NCI-H128 (cell line): ENCODE data around the gene HDAC7.

ENCODE experiments used
- DNase-seq: peaks from one replicate; lab custom pipeline; 2025; ENCODE audit not compliant: unreplicated experiment; lab: John Stamatoyannopoulos, UW

HDAC7 gene

DNA sequence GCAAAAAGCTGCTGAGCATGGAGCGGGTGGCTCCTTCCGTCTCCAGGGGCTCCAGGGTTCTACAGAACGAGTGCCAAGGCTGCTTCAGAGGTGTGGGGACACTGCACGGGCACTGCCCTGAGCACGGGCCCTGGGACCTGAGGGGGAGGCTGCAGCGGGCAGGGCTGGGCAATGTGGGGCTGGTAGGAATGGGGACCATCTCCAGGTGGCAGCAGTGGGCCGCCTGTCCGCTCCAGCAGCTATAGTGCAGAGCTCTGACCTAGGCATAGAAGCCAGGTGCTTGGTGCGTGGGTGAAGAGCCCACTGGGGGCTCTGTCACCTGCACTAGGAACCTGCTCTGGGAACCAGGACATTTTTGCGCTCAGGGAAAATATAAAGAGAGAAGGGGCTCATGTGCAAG, 22.3 kb downstream of the HDAC7 start:
- DNase-seq = no peak

- no peak for DNase-seq
These were observed 23.8 kb downstream of the HDAC7 start for GRCh38 chr12:47795814-47796411.

DNA sequence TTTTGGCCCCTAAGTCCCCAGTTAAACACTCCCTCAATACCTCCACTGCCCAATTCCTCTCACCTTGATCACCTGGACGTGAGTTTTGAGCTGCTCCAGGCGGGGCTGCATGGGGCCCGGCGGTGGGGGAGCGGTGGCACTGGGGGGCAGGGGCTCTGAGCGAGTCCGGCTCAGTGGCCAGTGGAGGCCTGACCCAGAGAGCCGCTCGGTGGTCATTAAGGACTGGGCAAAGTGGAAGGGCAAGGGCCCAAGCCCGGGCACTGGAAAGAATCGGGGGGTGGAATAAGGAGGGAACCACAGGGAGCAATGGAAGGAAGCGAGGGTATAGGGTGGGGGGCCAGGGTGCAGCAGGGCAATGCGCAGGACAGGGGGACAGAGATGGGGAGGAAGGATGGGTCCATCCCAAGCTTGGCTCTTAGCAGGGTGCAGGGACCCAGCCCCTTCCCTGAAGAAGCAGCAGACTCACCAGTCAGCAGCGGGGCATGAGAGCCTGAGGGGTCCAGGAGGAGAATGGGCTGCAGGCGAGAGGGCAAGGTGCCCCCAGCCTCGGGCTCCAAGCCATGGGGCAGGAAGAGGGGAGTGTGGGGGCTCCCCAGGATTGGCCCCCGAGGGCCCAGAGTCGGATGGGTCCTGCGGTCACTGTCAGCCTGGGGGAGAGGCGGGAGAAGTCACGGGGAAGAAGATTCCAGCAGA, 24.4 kb downstream of the HDAC7 start:
- DNase-seq = no peak

- no peak for DNase-seq
These were observed 25.0 kb downstream of the HDAC7 start for GRCh38 chr12:47794679-47795078.

- DNase-seq = no peak
These were observed 26.6 kb downstream of the HDAC7 start for GRCh38 chr12:47793015-47793681.

- DNase-seq = no peak
These were observed 27.8 kb downstream of the HDAC7 start for GRCh38 chr12:47791874-47792273.

- DNase-seq = no peak
These were observed 28.4 kb downstream of the HDAC7 start for GRCh38 chr12:47791351-47791746.

GRCh38 chr12:47790676-47791350, 28.9 kb downstream of the HDAC7 start:
- no peak for DNase-seq

GRCh38 chr12:47789712-47790489, 29.8 kb downstream of the HDAC7 start:
- DNase-seq = no peak

DNA sequence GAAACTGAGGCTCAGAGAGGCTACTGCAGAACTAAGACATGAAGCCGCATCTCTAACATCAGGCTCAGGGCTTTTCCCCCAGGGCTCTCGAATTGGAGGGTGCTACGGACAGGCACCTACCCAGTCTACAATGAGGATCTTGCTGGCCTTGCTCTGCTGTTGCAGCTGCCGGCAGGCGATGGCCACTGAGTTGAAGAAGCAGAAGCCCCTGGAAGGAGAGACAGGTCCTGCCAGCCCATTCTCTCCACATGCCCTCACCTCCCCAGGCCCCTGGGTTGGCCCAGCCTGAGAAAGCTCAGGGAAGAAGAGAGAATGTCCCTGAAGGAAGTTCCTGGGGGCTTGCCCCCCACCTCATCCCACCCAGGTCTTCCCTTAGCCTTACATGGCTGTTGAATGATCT, 30.6 kb downstream of the HDAC7 start:
- DNase-seq = no peak

GRCh38 chr12:47787596-47788319, 31.9 kb downstream of the HDAC7 start:
- DNase-seq = no peak

DNA sequence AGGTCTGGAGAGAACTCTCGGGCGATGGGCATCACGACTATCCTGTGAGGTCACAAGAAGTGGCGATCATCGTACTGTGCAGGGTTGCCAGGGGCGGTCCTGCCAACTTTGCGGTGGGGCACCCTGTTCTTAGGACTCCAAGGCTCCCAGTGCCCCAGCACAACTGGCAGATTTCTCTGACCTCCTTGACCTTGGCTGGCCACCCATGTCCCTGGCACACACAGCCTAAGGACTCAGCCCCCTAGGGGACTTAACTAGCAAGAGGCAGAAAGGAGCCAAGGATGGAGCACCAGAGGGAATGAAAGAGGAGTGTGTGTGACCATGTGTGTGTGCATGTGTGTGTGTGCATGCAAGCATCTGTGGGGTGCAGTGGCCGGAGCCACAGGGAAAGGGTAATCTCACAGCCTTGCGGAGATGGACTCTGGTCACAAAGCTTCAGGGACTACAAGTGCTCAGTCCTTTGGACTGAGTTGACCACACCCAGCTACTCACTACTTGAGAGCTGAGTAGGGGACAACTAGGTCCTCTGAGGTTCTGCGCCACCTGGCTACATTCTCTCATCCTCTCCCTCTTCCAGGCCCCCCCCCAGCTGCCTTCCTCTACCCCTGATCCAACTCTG, 32.9 kb downstream of the HDAC7 start:
- DNase-seq = no peak

GRCh38 chr12:47785887-47786661, 33.6 kb downstream of the HDAC7 start:
- DNase-seq = no peak

GRCh38 chr12:47785036-47785886, 34.4 kb downstream of the HDAC7 start:
- no peak for DNase-seq

DNA sequence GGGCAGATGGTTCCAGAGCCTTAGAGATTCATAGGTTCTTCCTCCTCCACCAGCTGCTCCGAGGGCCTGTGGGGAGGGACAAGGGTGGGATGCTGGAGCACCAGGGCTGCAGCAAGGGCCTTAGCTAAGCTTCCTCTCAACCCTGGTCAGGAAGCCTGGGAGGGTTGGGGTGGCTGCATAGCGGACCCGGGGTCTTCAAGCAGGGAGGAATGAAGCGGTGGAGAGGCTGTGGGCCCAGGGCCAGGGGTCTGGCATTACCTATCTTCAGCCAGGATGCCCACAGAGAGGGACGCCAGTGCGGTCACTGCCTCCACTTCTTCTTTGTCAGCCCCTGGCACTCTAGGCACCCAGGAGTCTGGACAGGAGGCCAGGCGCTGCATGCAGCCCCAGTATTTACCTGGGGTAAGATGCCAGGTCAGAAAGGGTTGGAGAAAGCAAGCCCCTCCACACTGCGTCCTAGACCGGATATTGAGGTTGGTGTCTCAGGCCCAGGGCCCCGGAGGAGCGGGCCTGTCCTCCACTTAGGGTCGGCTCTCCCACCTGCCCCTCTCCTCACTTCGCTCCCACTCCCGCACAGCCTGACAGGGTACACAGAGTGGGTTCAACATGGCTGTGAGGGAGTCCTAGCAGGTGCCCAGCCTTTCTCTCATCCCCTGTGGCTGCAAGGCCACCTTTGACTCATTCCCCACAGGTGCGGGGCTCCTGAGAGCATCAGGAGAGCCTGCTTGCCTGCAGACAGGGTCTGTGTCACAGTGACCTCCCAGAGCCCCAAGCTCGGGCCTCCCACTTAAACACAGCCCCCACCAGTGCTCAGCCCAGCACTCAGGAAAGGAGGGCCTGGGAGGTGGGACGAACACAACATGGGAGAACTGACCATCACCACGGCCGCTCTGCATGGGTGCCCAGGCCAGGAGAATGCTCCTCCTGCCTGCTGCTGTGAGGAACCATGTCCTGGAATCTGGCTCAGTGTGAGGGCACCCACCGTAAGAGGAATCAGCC, 35.6 kb downstream of the HDAC7 start:
- DNase-seq = no peak

GRCh38 chr12:47783024-47783755, 36.5 kb downstream of the HDAC7 start:
- DNase-seq = no peak
